ENCODE results near the gene STAT3. TPM values are rescaled to one million over a fixed set of nuclear protein-coding genes. Genes with fewer than 3 reads are reported as not detected.

STAT3 gene
- total and polyA plus RNA-seq, 2 experiments from 2014 or later: 152 to 163 TPM

GRCh38 chr17:42405076-42405475, 16.8 kb upstream of the STAT3 start:
- Histone ChIP-seq H3K9me2 (replicated peaks; ENCODE audit: insufficient read depth) (no peaks in the 10 kb centered on the region), H4K20me1 (ENCODE audit: insufficient read depth, poor library complexity, severe bottlenecking) (peaks cover 7% of the 10 kb centered on the region), H3K79me2 (peaks cover 12% of the 10 kb centered on the region)

GRCh38 chr17:42404326-42405055, 16.2 kb upstream of the STAT3 start:
- peaks cover 16% of the 10 kb centered on the region for H3K4me1 ChIP-seq (ENCODE audit: insufficient read depth)
- TF ChIP-seq EZH2phosphoT487 (IDR thresholded peaks at IDR 0.05; ENCODE audit: low read depth, severe bottlenecking, unreplicated experiment) (no peak), EZH2 (IDR thresholded peaks at IDR 0.05; ENCODE audit: borderline replicate concordance) (no peak), CTCF (IDR thresholded peaks at IDR 0.05; ENCODE audit: poor library complexity) (no peak)
- no peak overlapping the region for H3K27ac ChIP-seq
- no peak overlapping the region for H3K4me2 ChIP-seq
- no peak overlapping the region for H2AFZ ChIP-seq
- H3K27me3 ChIP-seq: no peaks in the 10 kb centered on the region
- no peaks in the 10 kb centered on the region for H3K9me3 ChIP-seq (ENCODE audit: low read depth)
- H4K20me1 ChIP-seq (ENCODE audit: insufficient read depth, poor library complexity, severe bottlenecking): peaks cover 7% of the 10 kb centered on the region
- H3K79me2 ChIP-seq: peaks cover 12% of the 10 kb centered on the region
- no peaks in the 10 kb centered on the region for H3K9me2 ChIP-seq (replicated peaks; ENCODE audit: insufficient read depth)
- no peaks in the 10 kb centered on the region for H3K36me3 ChIP-seq (replicated peaks; ENCODE audit: insufficient read depth, low read depth)
- DNase-seq (ENCODE audit: low spot score): no peak
- 97% methylated on average over 58 of the region's 63 CpGs for WGBS (ENCODE audit: low lambda C conversion rate, missing lambda C conversion rate)
- H3K4me3 ChIP-seq: no peak overlapping the region

More at GRCh38 chr17:42405076-42405475, 16.8 kb upstream of the STAT3 start:
- Histone ChIP-seq H3K4me2 (no peak overlapping the region), H3K4me3 (no peak overlapping the region), H2AFZ (no peak overlapping the region), H3K4me1 (ENCODE audit: insufficient read depth) (peaks cover 11% of the 10 kb centered on the region), H3K9me3 (ENCODE audit: low read depth) (no peaks in the 10 kb centered on the region), H3K27ac (no peak overlapping the region), H3K27me3 (no peaks in the 10 kb centered on the region), H3K36me3 (replicated peaks; ENCODE audit: insufficient read depth, low read depth) (no peaks in the 10 kb centered on the region)
- WGBS (ENCODE audit: low lambda C conversion rate, missing lambda C conversion rate): over 99% methylated on average over 27 of the region's 35 CpGs
- TF ChIP-seq EZH2phosphoT487 (IDR thresholded peaks at IDR 0.05; ENCODE audit: low read depth, severe bottlenecking, unreplicated experiment) (no peak), EZH2 (IDR thresholded peaks at IDR 0.05; ENCODE audit: borderline replicate concordance) (no peak), CTCF (IDR thresholded peaks at IDR 0.05; ENCODE audit: poor library complexity) (no peak)
- no peak for DNase-seq (ENCODE audit: low spot score)

- H2AFZ ChIP-seq: no peak overlapping the region
- H3K9me2 ChIP-seq (replicated peaks; ENCODE audit: insufficient read depth): no peaks in the 10 kb centered on the region
- H3K27me3 ChIP-seq: no peaks in the 10 kb centered on the region
- H3K27ac ChIP-seq: peak overlapping the region; percentile 90
- H3K9me3 ChIP-seq (ENCODE audit: low read depth): no peaks in the 10 kb centered on the region
- DNase-seq (ENCODE audit: low spot score): peak; percentile 48
- H3K36me3 ChIP-seq (replicated peaks; ENCODE audit: insufficient read depth, low read depth): no peaks in the 10 kb centered on the region
- peaks cover 20% of the 10 kb centered on the region for H3K4me1 ChIP-seq (ENCODE audit: insufficient read depth)
- no peak for TF ChIP-seq EZH2phosphoT487 (IDR thresholded peaks at IDR 0.05; ENCODE audit: low read depth, severe bottlenecking, unreplicated experiment)
- peak; percentile 34 for TF ChIP-seq CTCF (IDR thresholded peaks at IDR 0.05; ENCODE audit: poor library complexity)
- no peak for TF ChIP-seq EZH2 (IDR thresholded peaks at IDR 0.05; ENCODE audit: borderline replicate concordance)
- peaks cover 7% of the 10 kb centered on the region for H3K79me2 ChIP-seq
- no peak overlapping the region for H3K4me3 ChIP-seq
- WGBS (ENCODE audit: low lambda C conversion rate, missing lambda C conversion rate): 72% methylated on average over 6 of the region's 6 CpGs
- H4K20me1 ChIP-seq (ENCODE audit: insufficient read depth, poor library complexity, severe bottlenecking): peaks cover 6% of the 10 kb centered on the region
- peak overlapping the region; percentile 33 for H3K4me2 ChIP-seq
Measured at GRCh38 chr17:42403150-42403549, 14.9 kb upstream of the STAT3 start.

Measured in hepatocyte (in vitro differentiated cells).